Measurements from ENCODE around the gene ELL2. TPM values are rescaled to one million over a fixed set of nuclear protein-coding genes. Genes with fewer than 3 reads are reported as not detected.

Gene ELL2
- total RNA-seq, 2 donors from 2014 or later = 80.0 to 104 TPM

DNA sequence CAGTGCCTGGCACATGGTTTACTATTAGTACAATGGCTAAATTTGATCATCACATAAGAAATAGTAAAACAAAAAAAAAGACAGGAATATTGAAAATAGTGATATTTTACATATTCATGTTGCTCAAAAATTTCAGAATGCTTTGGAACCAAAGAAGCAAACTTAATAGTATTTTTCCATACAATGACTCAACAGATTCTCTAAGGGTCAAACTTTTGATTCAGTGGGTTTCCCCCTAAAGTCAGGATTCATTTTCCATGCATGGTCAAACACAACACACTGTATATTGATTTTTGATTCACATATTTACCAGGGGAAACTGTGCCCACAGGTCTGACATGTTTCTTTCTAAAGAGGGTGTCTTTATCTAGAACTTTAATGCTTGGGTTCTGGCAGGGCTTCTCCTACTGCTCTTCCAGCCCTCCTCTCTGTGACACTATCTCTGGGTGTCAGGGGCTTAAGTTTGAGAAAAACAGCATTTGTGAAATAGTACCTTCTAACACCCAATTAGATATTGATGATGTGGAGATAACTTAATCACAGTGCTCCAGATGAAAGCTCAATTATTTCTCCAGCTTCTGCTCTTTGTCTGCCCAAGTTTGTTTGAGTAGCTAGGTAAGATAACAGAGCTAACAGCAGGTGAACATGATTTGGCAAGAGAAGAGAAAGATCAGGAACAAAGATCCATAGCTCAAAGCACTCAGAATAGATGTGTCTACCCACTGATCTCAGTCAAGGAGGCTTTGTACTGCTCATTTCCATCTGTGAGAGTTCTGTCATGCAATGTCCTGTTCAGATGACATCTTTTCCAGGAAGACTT lies 35.5 kb upstream of the ELL2 start:
- no peaks in the 10 kb centered on the region for H3K9me3 ChIP-seq
- H3K27me3 ChIP-seq (replicated peaks; ENCODE audit: insufficient read depth) = no peaks in the 10 kb centered on the region
- H3K4me3 ChIP-seq = no peak overlapping the region
- intact Hi-C loops (cut with DNase I) = no loop called here
- no peak overlapping the region for H3K27ac ChIP-seq
- TF ChIP-seq POLR2AphosphoS5 (IDR thresholded peaks at IDR 0.05) (no peak), POLR2A (IDR thresholded peaks at IDR 0.05) (no peak)
- TF ChIP-seq, protein P1, sequence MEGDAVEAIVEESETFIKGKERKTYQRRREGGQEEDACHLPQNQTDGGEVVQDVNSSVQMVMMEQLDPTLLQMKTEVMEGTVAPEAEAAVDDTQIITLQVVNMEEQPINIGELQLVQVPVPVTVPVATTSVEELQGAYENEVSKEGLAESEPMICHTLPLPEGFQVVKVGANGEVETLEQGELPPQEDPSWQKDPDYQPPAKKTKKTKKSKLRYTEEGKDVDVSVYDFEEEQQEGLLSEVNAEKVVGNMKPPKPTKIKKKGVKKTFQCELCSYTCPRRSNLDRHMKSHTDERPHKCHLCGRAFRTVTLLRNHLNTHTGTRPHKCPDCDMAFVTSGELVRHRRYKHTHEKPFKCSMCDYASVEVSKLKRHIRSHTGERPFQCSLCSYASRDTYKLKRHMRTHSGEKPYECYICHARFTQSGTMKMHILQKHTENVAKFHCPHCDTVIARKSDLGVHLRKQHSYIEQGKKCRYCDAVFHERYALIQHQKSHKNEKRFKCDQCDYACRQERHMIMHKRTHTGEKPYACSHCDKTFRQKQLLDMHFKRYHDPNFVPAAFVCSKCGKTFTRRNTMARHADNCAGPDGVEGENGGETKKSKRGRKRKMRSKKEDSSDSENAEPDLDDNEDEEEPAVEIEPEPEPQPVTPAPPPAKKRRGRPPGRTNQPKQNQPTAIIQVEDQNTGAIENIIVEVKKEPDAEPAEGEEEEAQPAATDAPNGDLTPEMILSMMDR (IDR thresholded peaks at IDR 0.05) = no peak
- H3K36me3 ChIP-seq = no peaks in the 10 kb centered on the region
- DNase-seq (ENCODE audit: low spot score) = no peak
- peaks cover 5% of the 10 kb centered on the region for H3K4me1 ChIP-seq (replicated peaks)

DNA sequence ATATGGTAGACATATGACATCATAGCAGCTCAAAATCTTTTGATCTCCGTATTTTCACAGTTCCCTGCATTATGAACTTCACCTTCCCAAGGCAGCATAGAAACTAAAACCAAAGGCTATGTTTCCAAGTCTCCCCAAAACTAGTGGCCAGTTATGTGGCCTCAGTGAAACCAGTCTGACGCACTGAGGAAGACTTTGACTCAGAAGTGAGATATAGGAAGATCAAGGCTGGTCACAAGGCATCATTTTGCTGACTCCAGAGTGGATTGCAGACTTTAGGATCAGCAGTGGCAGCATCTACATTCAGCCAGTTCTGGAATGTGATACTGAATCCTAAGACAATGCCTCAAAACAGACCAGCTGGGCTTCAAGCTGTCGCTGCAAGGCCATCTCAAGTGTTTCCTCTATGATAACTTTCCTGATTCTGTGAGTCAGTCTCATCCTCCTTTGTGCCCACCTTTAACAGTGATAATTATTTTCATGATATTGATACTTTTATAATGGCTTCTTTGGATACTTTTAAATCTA lies 34.4 kb upstream of the ELL2 start:
- H3K27ac ChIP-seq = no peak overlapping the region
- no peak overlapping the region for H3K4me3 ChIP-seq
- TF ChIP-seq, protein P1 (IDR thresholded peaks at IDR 0.05) = no peak
- no peak for TF ChIP-seq POLR2A (IDR thresholded peaks at IDR 0.05)
- TF ChIP-seq POLR2AphosphoS5 (IDR thresholded peaks at IDR 0.05) = no peak
- no peaks in the 10 kb centered on the region for H3K9me3 ChIP-seq
- H3K4me1 ChIP-seq (replicated peaks) = peaks cover 4% of the 10 kb centered on the region
- intact Hi-C loops (cut with DNase I) = no loop called here
- H3K36me3 ChIP-seq = no peaks in the 10 kb centered on the region
- 95% methylated on average over 3 of the region's 3 CpGs for WGBS
- no peaks in the 10 kb centered on the region for H3K27me3 ChIP-seq (replicated peaks; ENCODE audit: insufficient read depth)
- DNase-seq (ENCODE audit: low spot score) = no peak

DNA sequence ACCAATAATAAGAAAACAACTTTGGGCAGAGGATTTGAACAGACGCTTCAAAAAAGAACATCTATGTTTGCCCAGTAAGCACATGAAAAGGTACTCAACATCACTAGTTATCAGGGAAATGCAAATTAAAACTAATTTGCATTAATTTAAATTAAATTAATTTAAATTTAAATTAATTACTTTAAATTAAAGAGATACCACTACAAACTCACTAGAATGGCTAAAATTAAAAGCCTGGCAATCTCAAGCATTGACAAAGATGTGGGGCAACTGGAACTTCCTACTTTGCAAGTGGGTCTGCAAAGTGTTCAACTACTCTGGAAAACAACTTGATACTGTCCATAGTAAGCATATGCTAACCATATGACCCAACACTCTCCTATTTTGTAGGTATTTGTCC lies 32.1 kb upstream of the ELL2 start:
- H3K4me3 ChIP-seq = no peak overlapping the region
- no peak for DNase-seq (ENCODE audit: low spot score)
- no peaks in the 10 kb centered on the region for H3K4me1 ChIP-seq (replicated peaks)
- 78% methylated on average over 1 of the region's 1 CpG for WGBS
- no peak overlapping the region for H3K27ac ChIP-seq
- no peaks in the 10 kb centered on the region for H3K9me3 ChIP-seq
- intact Hi-C loops (cut with DNase I) = no loop called here
- H3K36me3 ChIP-seq = no peaks in the 10 kb centered on the region
- TF ChIP-seq, protein P1 (IDR thresholded peaks at IDR 0.05) = no peak
- TF ChIP-seq POLR2A (IDR thresholded peaks at IDR 0.05) = no peak
- TF ChIP-seq POLR2AphosphoS5 (IDR thresholded peaks at IDR 0.05) = no peak
- H3K27me3 ChIP-seq (replicated peaks; ENCODE audit: insufficient read depth) = no peaks in the 10 kb centered on the region

DNA sequence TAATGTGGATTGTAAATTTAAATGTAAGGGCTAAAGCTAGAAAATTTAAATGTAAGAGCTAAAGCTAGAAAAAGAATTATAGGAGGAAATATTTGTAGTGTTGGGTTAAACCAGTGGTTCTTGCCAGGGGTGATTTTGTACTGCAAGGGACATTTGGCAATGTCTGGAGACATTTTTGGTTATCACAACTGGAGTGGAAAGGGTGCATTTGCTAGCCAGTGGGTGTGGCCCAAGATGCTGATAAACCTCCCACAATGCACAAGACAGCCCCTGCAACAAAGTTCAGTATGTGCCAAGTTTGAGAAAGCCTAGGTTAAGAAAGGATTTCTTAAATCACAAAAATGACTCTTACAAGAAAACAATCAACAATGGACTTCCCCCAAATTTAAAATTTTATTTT lies 31.6 kb upstream of the ELL2 start:
- no peaks in the 10 kb centered on the region for H3K9me3 ChIP-seq
- TF ChIP-seq, protein P1 (IDR thresholded peaks at IDR 0.05) = no peak
- TF ChIP-seq POLR2AphosphoS5 (IDR thresholded peaks at IDR 0.05) (no peak), POLR2A (IDR thresholded peaks at IDR 0.05) (no peak)
- no peak overlapping the region for H3K4me3 ChIP-seq
- H3K4me1 ChIP-seq (replicated peaks) = peaks cover 4% of the 10 kb centered on the region
- no peak overlapping the region for H3K27ac ChIP-seq
- intact Hi-C loops (cut with DNase I) = no loop called here
- H3K36me3 ChIP-seq = no peaks in the 10 kb centered on the region
- H3K27me3 ChIP-seq (replicated peaks; ENCODE audit: insufficient read depth) = no peaks in the 10 kb centered on the region
- DNase-seq (ENCODE audit: low spot score) = no peak

Measured in prostate gland (tissue), 2 donors.